PC-3 (cell line): ENCODE measurements around the gene HSPB1. TPM values are rescaled to one million over a fixed set of nuclear protein-coding genes. Genes with fewer than 3 reads are reported as not detected.

ENCODE experiments used
- ATAC-seq: fragments of 200-7000 bp; cut with Tn5 transposase; 2 replicates; pipeline ENCODE4 v1.9.1; 2020; ENCODE audit warnings: mild to moderate bottlenecking, moderate library complexity
- BruUV-seq: library from RNA; stranded (reverse); fragments of 400-500 nt; replicated peaks from 2 replicates; lab custom pipeline; 2021; lab: Mats Ljungman, UMichigan
- CTCF ChIA-PET: fragments of 300-600 bp; sonication (Branson Sonifier 250); formaldehyde crosslinking; loops from one replicate; lab custom pipeline; 2022; ENCODE audit warnings: antibody characterized with exemption; lab: Charles Lee
- POLR2A ChIA-PET: fragments of 300-600 bp; sonication (Branson Sonifier 250); formaldehyde crosslinking; loops from one replicate; lab custom pipeline; 2022; ENCODE audit warnings: antibody characterized with exemption; ENCODE audit not compliant: unreplicated experiment; lab: Charles Lee
- DNase-seq: peaks from one replicate; pipeline ENCODE4 v3.0.0-alpha.2; 2015
- H2AFZ ChIP-seq: fragments of 300-600 bp; sonication (generic); 2 replicates; pipeline ENCODE4 v1.6.0; 2016; ENCODE audit warnings: antibody characterized with exemption, low read length
- H3F3A ChIP-seq: fragments of 300-600 bp; sonication (generic); one replicate; pipeline ENCODE4 v1.6.0; 2017; ENCODE audit warnings: antibody characterized with exemption, low read length, control low read depth, mild to moderate bottlenecking; ENCODE audit not compliant: unreplicated experiment
- H3K27ac ChIP-seq: fragments of 300-600 bp; sonication (generic); 2 replicates; pipeline ENCODE4 v1.5.1; 2016; ENCODE audit warnings: mild to moderate bottlenecking, low read length
- H3K27me3 ChIP-seq: fragments of 300-600 bp; sonication (generic); 2 replicates; pipeline ENCODE4 v1.6.1; 2016; ENCODE audit warnings: low read length, mixed read lengths
- H3K36me3 ChIP-seq: fragments of 300-600 bp; sonication (generic); 2 replicates; pipeline ENCODE4 v1.6.1; 2016; ENCODE audit warnings: low read depth, mixed run types, low read length, mixed read lengths
- H3K4me1 ChIP-seq: fragments of 300-600 bp; sonication (generic); 2 replicates; pipeline ENCODE4 v1.5.1; 2016; ENCODE audit warnings: low read length; ENCODE audit not compliant: insufficient read depth
- H3K4me2 ChIP-seq: fragments of 300-600 bp; sonication (generic); 2 replicates; pipeline ENCODE4 v1.6.0; 2016; ENCODE audit warnings: low read length
- H3K4me3 ChIP-seq: fragments of 300-600 bp; sonication (generic); 2 replicates; pipeline ENCODE4 v1.5.1; 2016; ENCODE audit warnings: mild to moderate bottlenecking, low read length, mixed read lengths
- H3K79me2 ChIP-seq: fragments of 300-600 bp; sonication (generic); 2 replicates; pipeline ENCODE4 v1.6.1; 2017; ENCODE audit warnings: low read length, mixed read lengths
- H3K9ac ChIP-seq: fragments of 300-600 bp; sonication (generic); 2 replicates; pipeline ENCODE4 v1.6.0; 2016; ENCODE audit warnings: mild to moderate bottlenecking, low read length
- H3K9me2 ChIP-seq: fragments of 300-600 bp; sonication (generic); replicated peaks from 2 replicates; pipeline ENCODE4 v1.6.1; 2016; ENCODE audit warnings: mixed run types, low read length, mixed read lengths
- H3K9me3 ChIP-seq: fragments of 300-600 bp; sonication (generic); 2 replicates; pipeline ENCODE4 v1.6.1; 2016; ENCODE audit warnings: low read length, mixed read lengths
- H4K20me1 ChIP-seq: fragments of 300-600 bp; sonication (generic); 2 replicates; pipeline ENCODE4 v1.6.1; 2016; ENCODE audit warnings: low read length, mixed read lengths
- CTCF ChIP-seq: fragments of 300-600 bp; sonication (generic); conservative IDR thresholded peaks from 2 replicates; pipeline ENCODE4 v1.5.1; 2017; ENCODE audit warnings: antibody characterized with exemption, low read depth, mild to moderate bottlenecking, low read length
- EZH2 ChIP-seq: fragments of 300-600 bp; sonication (generic); IDR thresholded peaks from one replicate; pipeline ENCODE4 v1.6.1; 2017; ENCODE audit warnings: antibody characterized with exemption, mild to moderate bottlenecking, low read length; ENCODE audit not compliant: unreplicated experiment
- EZH2phosphoT487 ChIP-seq: fragments of 300-600 bp; sonication (generic); IDR thresholded peaks from 2 replicates; pipeline ENCODE4 v1.6.1; 2018; ENCODE audit warnings: mild to moderate bottlenecking, antibody characterized with exemption, low read length, borderline replicate concordance
- intact Hi-C: fragments of 100-400 bp; cut with micrococcal nuclease; formaldehyde crosslinking; loops from 2 replicates; pipeline ENCODE4 v1.9.0; 2023
- total RNA-seq: library from RNA; depleted of rRNA; stranded (reverse); fragments of >200 nt; gene quantifications from 2 replicates; pipeline ENCODE4 v1.2.3, GENCODE V29; 2014

Gene HSPB1
- total RNA-seq, 1 experiment from 2014 or later, result 166 TPM

GRCh38 chr7:76336094-76336493, 33.6 kb downstream of the HSPB1 start:
- TF ChIP-seq EZH2phosphoT487, result no peak
- no peak for TF ChIP-seq CTCF
- TF ChIP-seq EZH2, result no peak
- ChIA-PET POLR2A (no interaction called here), CTCF (no interaction called here)
- Histone ChIP-seq H3F3A (no peaks in the 10 kb centered on the region), H3K9me2 (no peaks in the 10 kb centered on the region), H3K4me3 (no peak overlapping the region), H3K27me3 (no peaks in the 10 kb centered on the region), H3K4me1 (peaks cover 16% of the 10 kb centered on the region), H3K9me3 (no peaks in the 10 kb centered on the region), H3K79me2 (peaks cover 100% of the 10 kb centered on the region), H2AFZ (no peak overlapping the region), H3K9ac (no peak overlapping the region), H4K20me1 (peaks cover 80% of the 10 kb centered on the region), H3K36me3 (peaks cover 57% of the 10 kb centered on the region), H3K4me2 (no peak overlapping the region), H3K27ac (no peak overlapping the region)
- ATAC-seq, result no peak
- DNase-seq, result no peak
- no TSS peak for BruUV-seq
- intact Hi-C loops, result no loop called here

DNA sequence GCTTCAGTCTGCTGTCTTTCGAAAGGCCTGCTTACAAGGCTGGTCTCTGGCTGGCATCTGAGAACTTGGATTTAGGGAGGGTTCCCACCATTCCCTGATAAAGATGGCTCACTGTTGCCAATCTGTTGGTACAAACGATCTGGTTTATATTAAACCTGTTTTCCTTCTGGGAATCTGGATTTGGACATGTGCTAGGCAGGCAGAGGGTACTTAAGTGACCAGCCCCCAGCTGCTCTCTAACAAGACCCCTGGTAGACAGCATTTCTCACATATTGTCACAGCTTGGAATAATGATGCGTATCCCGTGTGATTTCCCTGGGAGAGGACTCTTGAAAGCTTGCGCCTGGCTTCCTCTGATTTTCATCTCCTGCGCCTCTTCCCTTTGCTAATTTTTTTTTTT, 34.7 kb downstream of the HSPB1 start:
- POLR2A ChIA-PET, result interaction anchor here (0.7 kb wide), 1 partner anchor 14 kb away, joined by 3 read pairs; no protein-coding TSS in a partner anchor

GRCh38 chr7:76338298-76339084, 36.0 kb downstream of the HSPB1 start:
- H3K4me2 ChIP-seq, result 0 out of 2 replicates have a peak overlapping the region, but pooled peaks have one; percentile 22
- no peaks in the 10 kb centered on the region for H3K9me2 ChIP-seq
- H3K79me2 ChIP-seq, result peaks cover 100% of the 10 kb centered on the region
- ATAC-seq (peak; percentile 84), DNase-seq (peak; percentile 56)
- no peak overlapping the region for H3K4me3 ChIP-seq
- H3F3A ChIP-seq, result no peaks in the 10 kb centered on the region
- peaks cover 24% of the 10 kb centered on the region for H3K4me1 ChIP-seq
- CTCF ChIA-PET, result no interaction called here
- BruUV-seq, result no TSS peak
- H4K20me1 ChIP-seq, result peaks cover 74% of the 10 kb centered on the region
- H2AFZ ChIP-seq, result no peak overlapping the region
- peaks cover 47% of the 10 kb centered on the region for H3K36me3 ChIP-seq
- H3K9ac ChIP-seq, result no peak overlapping the region
- H3K9me3 ChIP-seq, result no peaks in the 10 kb centered on the region
- no peak for TF ChIP-seq EZH2
- no peak for TF ChIP-seq CTCF
- TF ChIP-seq EZH2phosphoT487, result no peak
- POLR2A ChIA-PET, result interaction anchor here (0.6 kb wide), 3 partner anchors 9 to 35 kb away, joined by 3 to 19 read pairs (median 9); no protein-coding TSS in a partner anchor
- H3K27me3 ChIP-seq, result no peaks in the 10 kb centered on the region
- intact Hi-C loops, result no loop called here
- no peak overlapping the region for H3K27ac ChIP-seq

More for the DNA sequence above, 34.7 kb downstream of the HSPB1 start:
- Histone ChIP-seq H3K9me2 (no peaks in the 10 kb centered on the region), H3K4me1 (peaks cover 24% of the 10 kb centered on the region), H3F3A (no peaks in the 10 kb centered on the region), H3K79me2 (peaks cover 100% of the 10 kb centered on the region), H3K27me3 (no peaks in the 10 kb centered on the region), H3K9ac (no peak overlapping the region), H4K20me1 (peaks cover 79% of the 10 kb centered on the region), H3K4me2 (no peak overlapping the region), H2AFZ (no peak overlapping the region), H3K9me3 (no peaks in the 10 kb centered on the region), H3K4me3 (no peak overlapping the region), H3K36me3 (peaks cover 53% of the 10 kb centered on the region), H3K27ac (no peak overlapping the region)
- CTCF ChIA-PET, result no interaction called here
- intact Hi-C loops, result no loop called here
- DNase-seq, result no peak
- no peak for TF ChIP-seq EZH2
- BruUV-seq, result no TSS peak
- no peak for ATAC-seq
